OCI-LY3 (cell line): ENCODE measurements around the gene CHAC1.

Experiments used
- EZH2phosphoT487 ChIP-seq: fragments of 200-600 bp; shearing (Covaris generic); IDR thresholded peaks from 2 replicates; pipeline ENCODE4 v1.6.1; 2018; ENCODE audit warnings: antibody characterized with exemption, mixed run types, low read depth
- TF ChIP-seq, protein P1 (sequence below): fragments of 200-600, 300-600 bp; sonication (generic); IDR thresholded peaks from 2 replicates; pipeline ENCODE4 v1.5.1; 2014; ENCODE audit warnings: antibody characterized with exemption, low read length, low read depth

DNA sequence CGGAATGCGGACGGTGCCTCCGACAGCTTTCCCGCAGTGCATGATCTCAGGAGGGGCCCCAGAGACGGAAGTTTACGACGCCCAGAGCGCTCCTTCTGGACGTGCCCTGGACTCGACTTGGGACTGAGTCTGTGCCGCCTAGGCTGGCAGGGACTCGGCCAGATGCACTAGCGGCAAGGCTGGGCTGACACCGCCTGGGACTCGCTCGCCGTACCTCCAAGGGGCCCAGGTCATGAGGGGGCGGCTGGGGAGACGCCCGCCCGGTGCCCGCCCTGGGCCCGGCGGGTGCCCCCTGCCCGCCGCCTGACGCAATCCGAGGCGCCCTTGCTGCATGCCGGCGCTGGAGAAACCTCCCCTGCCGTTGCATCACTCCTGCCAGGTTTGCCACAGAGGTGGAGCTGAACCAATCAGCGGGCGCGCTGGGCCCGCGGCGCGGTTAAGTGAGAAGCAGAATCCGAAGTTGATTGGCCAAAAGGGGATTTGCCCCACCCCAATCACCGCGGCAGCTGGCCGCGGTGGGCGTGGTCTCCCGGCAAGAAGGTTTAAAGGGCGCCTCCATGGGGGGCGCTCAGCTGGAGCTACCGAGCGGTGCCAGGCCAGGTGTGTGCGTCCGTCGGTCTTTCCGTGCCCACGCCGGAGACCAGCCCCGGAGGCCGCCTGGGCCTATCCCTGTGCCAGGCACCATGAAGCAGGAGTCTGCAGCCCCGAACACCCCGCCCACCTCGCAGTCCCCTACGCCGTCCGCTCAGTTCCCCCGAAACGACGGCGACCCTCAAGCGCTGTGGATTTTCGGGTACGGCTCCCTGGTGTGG lies at the start of gene CHAC1:
- TF ChIP-seq, protein P1, sequence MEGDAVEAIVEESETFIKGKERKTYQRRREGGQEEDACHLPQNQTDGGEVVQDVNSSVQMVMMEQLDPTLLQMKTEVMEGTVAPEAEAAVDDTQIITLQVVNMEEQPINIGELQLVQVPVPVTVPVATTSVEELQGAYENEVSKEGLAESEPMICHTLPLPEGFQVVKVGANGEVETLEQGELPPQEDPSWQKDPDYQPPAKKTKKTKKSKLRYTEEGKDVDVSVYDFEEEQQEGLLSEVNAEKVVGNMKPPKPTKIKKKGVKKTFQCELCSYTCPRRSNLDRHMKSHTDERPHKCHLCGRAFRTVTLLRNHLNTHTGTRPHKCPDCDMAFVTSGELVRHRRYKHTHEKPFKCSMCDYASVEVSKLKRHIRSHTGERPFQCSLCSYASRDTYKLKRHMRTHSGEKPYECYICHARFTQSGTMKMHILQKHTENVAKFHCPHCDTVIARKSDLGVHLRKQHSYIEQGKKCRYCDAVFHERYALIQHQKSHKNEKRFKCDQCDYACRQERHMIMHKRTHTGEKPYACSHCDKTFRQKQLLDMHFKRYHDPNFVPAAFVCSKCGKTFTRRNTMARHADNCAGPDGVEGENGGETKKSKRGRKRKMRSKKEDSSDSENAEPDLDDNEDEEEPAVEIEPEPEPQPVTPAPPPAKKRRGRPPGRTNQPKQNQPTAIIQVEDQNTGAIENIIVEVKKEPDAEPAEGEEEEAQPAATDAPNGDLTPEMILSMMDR = no peak; the same call in 1 of the 2 replicates
- no peak for TF ChIP-seq EZH2phosphoT487
